ENCODE results near the gene CUEDC2. TPM values are rescaled to one million over a fixed set of nuclear protein-coding genes. Genes with fewer than 3 reads are reported as not detected.

Gene CUEDC2
- total RNA-seq, 1 donor from 2014 or later = 29.0 TPM

DNA sequence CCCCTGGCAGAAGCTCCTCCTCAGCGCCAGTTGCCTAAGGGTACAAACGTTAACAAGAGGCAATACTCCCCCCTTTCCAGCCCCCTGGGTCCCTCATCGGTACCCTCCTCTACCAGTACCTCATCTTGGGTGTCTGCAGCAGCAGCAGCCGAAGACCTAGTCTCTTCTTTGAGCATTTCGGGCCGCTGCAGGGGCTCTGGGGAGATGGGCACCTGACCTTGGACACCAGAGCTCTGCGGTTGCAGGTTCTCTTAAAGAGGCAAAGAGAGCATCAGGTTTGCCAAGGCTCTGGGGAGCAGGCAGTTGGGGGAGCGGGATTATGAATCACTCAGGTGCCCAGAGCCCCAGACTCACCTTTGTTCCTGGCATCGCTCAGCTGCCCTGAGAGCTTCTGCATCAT, 8.2 kb downstream of the CUEDC2 start:
- DNase-seq = no peak

- DNase-seq = no peak
These were observed 8.9 kb downstream of the CUEDC2 start for GRCh38 chr10:102423372-102423968.

DNA sequence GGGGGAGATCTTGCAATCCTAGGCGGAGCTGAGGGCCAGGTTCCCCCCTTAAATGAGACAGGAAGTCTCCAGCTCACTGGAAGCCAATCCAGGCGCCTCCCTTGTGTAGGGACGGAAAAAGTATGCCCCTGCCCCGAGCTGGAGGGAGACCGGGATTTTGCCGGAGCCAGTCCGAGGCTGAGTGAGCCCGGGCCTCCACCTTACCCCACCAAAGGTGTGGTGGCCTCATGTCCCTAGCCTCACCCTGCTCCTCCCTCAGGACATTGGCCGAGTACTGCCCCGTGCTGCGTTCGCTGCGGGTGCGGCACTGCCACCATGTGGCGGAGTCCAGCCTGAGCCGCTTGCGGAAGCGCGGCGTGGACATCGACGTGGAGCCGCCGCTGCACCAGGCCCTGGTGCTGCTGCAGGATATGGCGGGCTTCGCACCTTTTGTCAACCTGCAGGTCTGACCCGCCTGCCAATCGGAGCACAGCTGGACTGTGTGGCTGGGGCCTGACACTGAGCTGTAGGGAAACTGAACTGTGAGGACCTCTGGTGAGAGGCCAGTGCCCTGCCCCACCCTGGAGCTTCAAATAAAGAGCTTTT, 9.7 kb downstream of the CUEDC2 start:
- DNase-seq = peak; percentile 31

- DNase-seq = no peak
These were observed 10.4 kb downstream of the CUEDC2 start for GRCh38 chr10:102421757-102422512.

DNA sequence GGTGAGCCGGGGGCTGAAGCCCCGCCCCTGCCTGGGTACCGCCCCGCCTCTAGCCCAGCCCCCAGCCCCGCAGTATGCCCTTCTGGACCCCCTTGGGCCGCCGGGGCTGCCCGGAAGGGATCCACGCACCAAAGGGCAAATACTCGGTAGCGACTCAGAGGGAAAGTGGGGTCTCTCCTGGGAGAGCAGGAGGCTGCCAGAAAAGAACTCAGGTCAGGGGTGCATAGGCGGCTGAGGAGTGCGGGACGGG, 10.9 kb downstream of the CUEDC2 start:
- no peak for DNase-seq

DNA sequence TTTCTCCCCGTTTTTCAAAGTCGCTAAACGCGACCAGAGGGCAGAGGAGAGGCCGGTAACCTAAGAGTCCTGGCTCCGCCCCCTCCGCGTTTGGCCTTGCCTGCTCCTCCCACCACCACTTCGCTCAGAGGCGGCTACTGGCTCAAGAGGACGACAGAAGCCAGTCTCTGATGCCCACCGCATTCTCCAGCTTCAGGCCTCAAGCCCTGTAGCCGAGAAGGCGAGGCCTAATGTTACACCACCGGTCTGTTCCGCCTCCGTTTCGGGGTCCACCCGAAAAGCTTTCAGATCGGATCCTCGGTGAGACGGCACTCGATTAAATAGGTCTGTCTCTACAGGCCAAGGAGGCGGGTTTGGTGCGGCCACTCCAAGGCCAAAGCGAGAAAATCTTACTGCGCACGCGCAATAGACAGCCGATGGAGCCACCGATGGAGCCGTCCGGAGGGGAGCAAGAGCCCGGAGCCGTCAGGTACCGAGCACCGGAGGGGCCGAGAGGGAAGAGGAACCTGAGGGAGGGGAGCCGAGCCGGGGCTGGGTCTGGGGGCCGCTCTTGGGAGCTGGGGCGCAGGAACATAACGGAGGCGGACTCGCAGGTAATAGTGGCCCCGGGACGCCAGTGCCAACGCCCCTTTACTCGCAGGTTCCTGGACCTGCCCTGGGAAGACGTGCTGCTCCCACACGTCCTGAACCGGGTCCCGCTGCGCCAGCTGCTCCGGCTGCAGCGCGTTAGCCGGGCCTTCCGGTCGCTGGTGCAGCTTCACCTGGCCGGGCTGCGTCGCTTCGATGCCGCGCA, 11.5 kb downstream of the CUEDC2 start, which contains the start of gene FBXL15:
Gene FBXL15, plus strand, starts transcription at position 123 of the 793 bp plus-strand sequence. Its CDS starts 294 bp downstream, at position 417.
- peak; percentile 96 for DNase-seq

DNA sequence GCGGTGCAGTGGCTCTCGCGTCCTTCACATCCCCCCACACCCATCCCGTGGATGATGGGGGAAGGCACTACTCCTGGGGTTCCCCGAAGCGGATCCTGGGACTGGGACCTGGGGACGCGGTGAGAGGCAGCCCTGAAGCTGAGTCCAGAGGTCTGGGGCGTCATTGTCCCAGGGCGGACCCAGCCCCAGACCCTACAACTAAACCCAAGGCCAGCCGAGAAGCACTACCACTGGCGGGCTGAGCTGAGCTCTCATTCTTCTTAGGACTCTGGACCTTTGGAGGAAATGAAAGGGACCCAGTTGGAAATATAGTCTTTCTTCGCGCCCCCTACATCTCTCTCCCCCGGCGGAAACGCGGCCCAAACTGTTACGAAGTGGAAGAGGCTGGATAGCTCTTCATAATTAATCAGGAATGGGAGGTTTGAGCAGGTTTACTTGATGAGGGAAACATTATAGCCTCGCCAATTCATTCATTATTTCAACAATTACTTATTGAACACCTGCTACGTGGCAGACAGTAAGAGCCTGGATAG, 12.1 kb downstream of the CUEDC2 start:
- no peak for DNase-seq

DNA sequence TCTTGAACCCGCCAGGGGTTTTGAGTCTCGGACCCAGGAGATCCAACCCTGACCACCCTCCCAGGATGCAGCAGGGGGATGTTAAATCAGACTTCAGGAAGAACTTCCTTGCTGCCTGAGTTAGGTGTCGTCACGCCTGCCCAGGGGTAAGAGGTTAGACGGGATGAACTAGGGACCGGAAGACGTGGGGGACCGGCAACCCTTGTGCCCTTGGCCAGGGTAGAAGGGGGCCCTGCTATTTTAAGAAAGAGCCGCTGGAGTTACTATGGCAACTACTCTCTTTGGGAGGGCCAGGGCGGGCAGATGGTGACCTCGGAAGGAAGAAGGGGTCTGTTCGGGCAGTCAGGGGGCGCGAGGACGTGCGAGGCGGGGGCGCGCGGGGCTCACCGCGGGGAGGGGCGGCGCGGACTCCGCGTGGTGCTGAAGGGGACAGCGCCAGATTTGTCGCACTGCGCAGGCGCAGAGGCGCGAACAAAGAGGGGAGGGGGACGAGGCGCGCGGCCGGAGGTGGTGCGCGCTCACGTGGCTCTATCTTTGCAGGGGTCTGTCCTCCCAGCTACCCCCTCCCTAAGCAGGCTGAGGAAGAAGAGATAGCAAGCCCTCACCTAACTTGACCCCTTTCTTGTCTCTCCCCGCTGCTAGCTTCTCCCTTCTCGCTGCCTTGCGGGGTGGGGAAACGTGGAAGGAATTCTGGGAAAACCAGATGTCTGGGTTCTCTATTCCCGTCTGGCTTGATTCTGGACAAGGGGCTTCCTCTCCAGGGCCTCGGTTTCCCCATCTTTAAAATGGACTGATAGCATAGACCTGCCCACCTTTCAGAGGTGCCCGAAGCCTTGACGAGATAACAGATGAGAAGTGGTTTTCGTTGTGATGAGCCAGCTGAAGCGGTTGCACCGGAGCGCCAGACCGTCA, 12.8 kb downstream of the CUEDC2 start:
- DNase-seq = no peak

- no peak for DNase-seq
These were observed 13.6 kb downstream of the CUEDC2 start, which contains the start of gene PSD for GRCh38 chr10:102418622-102419268. TSS of gene PSD (minus strand) at chr10:102418785. CDS start at chr10:102417038, 1,747 bp downstream.

GRCh38 chr10:102416695-102417094, 15.7 kb downstream of the CUEDC2 start:
- no peak for DNase-seq

DNA sequence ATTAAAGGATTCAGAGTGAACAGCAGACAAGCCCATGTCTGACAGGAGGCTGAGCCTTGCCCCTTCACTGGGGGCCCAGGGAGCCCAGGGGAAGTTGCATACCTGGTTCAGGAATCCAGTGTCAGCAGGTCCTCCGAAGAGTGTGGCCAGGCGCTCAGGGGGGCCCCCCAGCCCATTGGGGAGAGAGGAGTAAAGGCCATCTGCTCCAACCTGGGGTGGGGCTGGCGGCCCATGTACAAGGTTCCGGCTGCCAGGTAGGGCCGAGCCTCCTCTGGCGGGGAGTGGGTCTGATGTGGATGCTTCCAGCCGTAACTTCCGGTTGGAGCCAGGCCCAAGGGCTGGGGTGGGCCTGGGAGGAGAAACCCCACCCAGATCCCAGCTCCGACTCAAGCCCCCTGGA, 16.1 kb downstream of the CUEDC2 start:
- no peak for DNase-seq

DNA sequence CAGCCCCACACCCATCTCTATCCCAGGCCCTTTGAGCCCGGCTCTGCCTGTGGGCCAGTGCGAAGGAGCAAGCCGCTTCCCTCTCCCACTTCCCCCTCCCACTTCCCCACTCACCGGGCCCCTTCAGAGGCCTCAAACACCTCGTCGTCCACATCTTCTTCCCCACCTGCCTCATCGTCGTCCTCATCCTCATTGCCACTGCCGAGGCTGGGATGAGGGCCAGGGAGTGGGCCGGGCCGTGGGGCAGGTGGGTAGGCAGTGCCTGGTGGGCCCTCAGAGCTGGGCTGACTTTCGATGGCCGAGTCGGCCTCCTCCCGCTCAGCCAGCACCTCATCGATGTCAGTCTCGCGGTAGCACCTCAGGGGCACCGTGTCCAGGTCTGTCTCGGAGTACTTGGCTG, 17.6 kb downstream of the CUEDC2 start:
- no peak for DNase-seq

- DNase-seq = no peak
These were observed 18.4 kb downstream of the CUEDC2 start for GRCh38 chr10:102413806-102414561.

DNA sequence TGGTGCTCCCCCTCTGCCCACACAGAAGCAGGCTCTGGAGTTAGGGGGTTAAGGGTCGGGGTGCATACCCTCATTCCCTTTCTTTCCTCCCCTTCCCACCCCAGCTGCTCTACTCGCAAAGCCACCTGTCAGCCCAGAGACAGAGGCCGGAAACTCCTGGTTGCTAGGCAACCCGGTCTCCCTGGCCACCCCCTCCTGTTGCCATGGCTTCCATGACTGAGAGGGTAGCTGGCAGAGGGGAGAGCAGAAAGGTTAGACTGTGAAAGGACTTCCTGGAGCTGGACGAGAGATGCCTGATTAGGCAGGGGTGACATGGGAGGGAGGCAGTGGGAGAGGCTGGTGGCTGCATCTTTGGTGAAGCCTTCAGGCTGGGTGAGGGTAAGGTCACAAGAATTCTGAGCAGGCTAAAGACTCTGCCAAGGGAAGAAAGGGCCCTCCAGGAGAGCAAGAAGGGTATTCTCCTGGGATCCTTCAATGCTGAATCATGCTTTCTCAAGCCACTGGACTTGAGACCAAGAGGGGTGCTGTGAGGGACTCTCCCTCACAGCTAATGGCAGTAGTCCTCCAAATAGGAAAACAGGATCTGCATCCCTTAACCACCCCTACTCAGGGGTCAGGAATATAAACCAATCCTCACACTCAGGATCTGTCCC, 19.2 kb downstream of the CUEDC2 start:
- DNase-seq = no peak

DNA sequence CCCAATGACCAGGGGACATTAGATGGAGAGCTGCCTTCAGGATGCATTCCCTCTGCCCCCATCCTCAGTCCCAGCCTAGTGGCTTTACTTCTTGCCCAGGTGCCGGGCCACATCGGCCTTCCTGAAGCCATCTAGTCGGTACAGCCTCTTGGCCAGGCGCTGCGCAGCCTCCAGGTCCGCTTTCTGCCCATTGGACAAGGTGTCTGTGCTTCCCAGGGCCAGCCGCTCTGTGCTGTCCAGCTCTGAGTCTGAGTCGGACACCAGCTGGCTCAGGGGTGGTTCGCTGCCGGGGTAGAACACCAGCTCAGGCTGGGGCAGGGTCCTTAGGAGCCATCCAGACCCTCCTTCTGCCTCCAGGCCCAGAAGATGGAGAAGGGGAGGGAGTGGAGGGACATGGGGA, 20.1 kb downstream of the CUEDC2 start:
- DNase-seq = no peak

GRCh38 chr10:102411341-102412255, 20.8 kb downstream of the CUEDC2 start:
- DNase-seq = no peak

GRCh38 chr10:102410429-102411073, 21.8 kb downstream of the CUEDC2 start:
- peak; percentile 37 for DNase-seq
